GM19023 (cell line): ENCODE measurements around the gene CCDC107.
A peak's percentile ranks its signal among the peaks of the same experiment; 100 is the strongest.
"Not testable (repeated sequence)": the region's sequence is repeated elsewhere in the genome, so short reads cannot be mapped to it uniquely, and the experiment has no call there.

Experiments used
- ATAC-seq: cut with Tn5 transposase; IDR thresholded peaks from one replicate; pipeline ENCODE4 v1.9.1; 2021; ENCODE audit warnings: mild to moderate bottlenecking, moderate library complexity; ENCODE audit not compliant: unreplicated experiment

Gene CCDC107

GRCh38 chr9:35658137-35658967 lies at the start of gene CCDC107:
Gene CCDC107, plus strand, starts transcription at chr9:35658292. Its CDS starts 88 bp downstream, at chr9:35658380.
- ATAC-seq = peak; percentile 66

GRCh38 chr9:35609001-35609819 lies 48.9 kb upstream of the CCDC107 start:
- ATAC-seq = no peak

- no peak for ATAC-seq
Measured at GRCh38 chr9:35609820-35610163, 48.3 kb upstream of the CCDC107 start.

GRCh38 chr9:35611230-35611797 lies 46.8 kb upstream of the CCDC107 start:
- ATAC-seq = no peak

- not testable (repeated sequence) for ATAC-seq
Measured at GRCh38 chr9:35612066-35612465, 46.0 kb upstream of the CCDC107 start.

GRCh38 chr9:35612843-35613242 lies 45.2 kb upstream of the CCDC107 start:
- ATAC-seq = no peak

- ATAC-seq = no peak
Measured at GRCh38 chr9:35615981-35616680, 42.0 kb upstream of the CCDC107 start.

GRCh38 chr9:35616681-35617459 lies 41.2 kb upstream of the CCDC107 start:
- ATAC-seq = peak; percentile 53

- ATAC-seq = no peak
Measured at GRCh38 chr9:35617548-35617947, 40.5 kb upstream of the CCDC107 start.

- ATAC-seq = no peak
Measured at GRCh38 chr9:35618325-35618727, 39.8 kb upstream of the CCDC107 start, which contains the start of gene CD72. Gene CD72, minus strand, starts transcription at chr9:35618413. Its CDS starts 110 bp downstream, at chr9:35618303.

GRCh38 chr9:35618854-35619799 lies 39.0 kb upstream of the CCDC107 start:
- peak; percentile 26 for ATAC-seq

GRCh38 chr9:35619800-35620158 lies 38.3 kb upstream of the CCDC107 start:
- peak; percentile 50 for ATAC-seq

- ATAC-seq = no peak
Measured at GRCh38 chr9:35627575-35627974, 30.5 kb upstream of the CCDC107 start.

GRCh38 chr9:35628389-35628991 lies 29.6 kb upstream of the CCDC107 start:
- no peak for ATAC-seq

GRCh38 chr9:35629597-35629996 lies 28.5 kb upstream of the CCDC107 start:
- no peak for ATAC-seq

GRCh38 chr9:35635730-35636129 lies 22.4 kb upstream of the CCDC107 start:
- ATAC-seq = no peak

GRCh38 chr9:35636135-35636876 lies 21.8 kb upstream of the CCDC107 start:
- no peak for ATAC-seq

- not testable (repeated sequence) for ATAC-seq
Measured at GRCh38 chr9:35636877-35637246, 21.2 kb upstream of the CCDC107 start.
